Fibroblast of lung (primary cell): ENCODE results near the gene SDS. TPM values are rescaled to one million over a fixed set of nuclear protein-coding genes. Genes with fewer than 3 reads are reported as not detected.
A peak's percentile ranks its signal among the peaks of the same experiment; 100 is the strongest.

Source experiments
- DNase-seq, 2 donors: peaks; one replicate each; pipeline versions ENCODE4 v3.0.0 to v3.0.0-alpha.2; 2010; ENCODE audit warnings: low read depth in 2 of 2
- H2AFZ ChIP-seq: 2 replicates; pipeline ENCODE4 v1.5.1; 2012; ENCODE audit warnings: low read length, control low read depth, inconsistent platforms
- H3K27ac ChIP-seq: 2 replicates; pipeline ENCODE4 v1.5.1; 2011; ENCODE audit warnings: low read length, control low read depth; ENCODE audit not compliant: insufficient read depth
- H3K27me3 ChIP-seq: 2 replicates; pipeline ENCODE4 v1.5.1; 2011; ENCODE audit warnings: mild to moderate bottlenecking, low read length; ENCODE audit not compliant: control insufficient read depth, insufficient read depth
- H3K36me3 ChIP-seq: 2 replicates; pipeline ENCODE4 v1.5.1; 2011; ENCODE audit warnings: low read length; ENCODE audit not compliant: control insufficient read depth, insufficient read depth
- H3K4me1 ChIP-seq: 2 replicates; pipeline ENCODE4 v1.5.1; 2011; ENCODE audit warnings: low read length; ENCODE audit not compliant: control insufficient read depth, insufficient read depth; ENCODE audit errors: extremely low read depth
- H3K4me2 ChIP-seq: 2 replicates; pipeline ENCODE4 v1.5.1; 2011; ENCODE audit warnings: low read length, control low read depth; ENCODE audit not compliant: insufficient read depth; ENCODE audit errors: extremely low read depth
- H3K4me3 ChIP-seq, 4 experiments: fragments of 200-600 bp in 1 of 4; sonication (generic) in 1 of 4; replicated peaks in 1 of 4; 2 replicates each; pipeline ENCODE4 v1.5.1; 2011 to 2016; ENCODE audit warnings: low read length in 4 of 4, low read depth in 3 of 4, mild to moderate bottlenecking in 3 of 4, control low read depth in 2 of 4, inconsistent platforms in 1 of 4, mixed read lengths in 1 of 4; ENCODE audit not compliant: insufficient read depth in 1 of 4; ENCODE audit errors: control extremely low read depth in 1 of 4
- H3K79me2 ChIP-seq: 2 replicates; pipeline ENCODE4 v1.5.1; 2012; ENCODE audit warnings: mild to moderate bottlenecking, low read length, inconsistent platforms; ENCODE audit not compliant: control insufficient read depth, insufficient read depth
- H3K9ac ChIP-seq: 2 replicates; pipeline ENCODE4 v1.5.1; 2011; ENCODE audit warnings: mild to moderate bottlenecking, low read length, control low read depth; ENCODE audit not compliant: insufficient read depth
- H3K9me3 ChIP-seq: 2 replicates; pipeline ENCODE4 v1.5.1; 2012; ENCODE audit warnings: low read depth, low read length; ENCODE audit not compliant: control insufficient read depth, insufficient read depth
- H4K20me1 ChIP-seq: 2 replicates; pipeline ENCODE4 v1.5.1; 2011; ENCODE audit warnings: low read length; ENCODE audit not compliant: control insufficient read depth, insufficient read depth; ENCODE audit errors: extremely low read depth
- EZH2 ChIP-seq: IDR thresholded peaks from 2 replicates; pipeline ENCODE4 v1.5.1; 2012; ENCODE audit warnings: low read length, control low read depth, mild to moderate bottlenecking; ENCODE audit errors: missing control alignments
- polyA plus RNA-seq, 2 donors: library from polyadenylated mRNA; depleted of rRNA in 1 of 2; stranded (reverse) in 1 of 2; unstranded in 1 of 2; fragments of >200 nt; gene quantifications; 2 replicates each; pipeline ENCODE4 v1.2.1, GENCODE V29; 2011 to 2012; ENCODE audit warnings: missing spikeins in 1 of 2
- total RNA-seq: library from RNA; depleted of rRNA; stranded (reverse); fragments of >200 nt; gene quantifications from 2 replicates; pipeline ENCODE4 v1.2.1, GENCODE V29; 2014
- TF ChIP-seq, protein P1 (sequence below), 2 donors: IDR thresholded peaks in 1 of 2; conservative IDR thresholded peaks in 1 of 2; 1 replicate in 1 of 2; 2 replicates in 1 of 2; pipeline ENCODE4 v1.5.1; 2011 to 2012; ENCODE audit warnings: low read length in 2 of 2, control low read depth in 1 of 2, inconsistent platforms in 1 of 2, low read depth in 1 of 2, mild to moderate bottlenecking in 1 of 2

The SDS gene
- total and polyA plus RNA-seq, 2 donors (not counting 1 experiment from before 2014, with no cell fraction given), result not detected

DNA sequence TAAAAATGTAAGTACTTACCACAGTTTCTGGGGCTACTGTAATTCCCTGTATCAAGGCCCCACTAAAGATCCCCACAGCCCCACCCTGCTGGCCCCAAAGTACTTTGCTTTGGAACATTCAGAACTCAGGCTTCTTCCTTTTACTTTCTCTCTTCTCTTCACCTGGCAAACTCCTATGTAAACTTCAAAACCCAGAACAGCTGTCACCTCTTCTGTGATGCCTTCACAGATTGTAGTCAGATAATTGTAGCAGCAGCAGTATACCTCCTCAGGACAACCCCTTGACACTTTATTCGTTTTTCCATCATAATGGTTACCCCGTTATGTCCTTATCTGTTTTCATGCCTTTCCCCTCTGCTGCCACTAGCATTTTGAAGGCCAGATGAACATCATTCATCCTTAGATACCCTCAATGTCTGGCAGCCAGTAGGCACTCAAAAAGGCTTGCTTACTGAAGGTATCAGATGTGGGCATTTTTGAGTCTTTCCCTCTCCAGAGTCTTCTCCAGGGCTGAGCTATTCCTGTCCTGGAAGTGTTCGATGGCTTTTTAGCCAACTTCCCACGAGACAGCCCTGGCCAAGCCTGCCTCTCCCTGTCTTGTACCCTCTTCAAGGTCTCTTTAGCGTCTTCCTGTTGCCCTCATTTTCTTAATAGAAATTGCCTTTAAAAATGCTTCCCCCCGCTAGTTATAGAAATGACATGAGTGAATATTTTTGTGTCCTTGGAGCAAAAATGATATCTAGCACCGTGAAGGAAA, 37.9 kb downstream of the SDS start:
- Histone ChIP-seq H3K9me3 (no peaks in the 10 kb centered on the region), H2AFZ (no peak overlapping the region), H3K27me3 (no peaks in the 10 kb centered on the region), H3K4me3 (no peak overlapping the region), H3K9ac (no peak overlapping the region), H3K4me1 (no peaks in the 10 kb centered on the region), H4K20me1 (no peaks in the 10 kb centered on the region), H3K27ac (no peak overlapping the region), H3K4me2 (no peak overlapping the region), H3K79me2 (no peaks in the 10 kb centered on the region), H3K36me3 (peaks cover 2% of the 10 kb centered on the region)
- TF ChIP-seq, protein P1, sequence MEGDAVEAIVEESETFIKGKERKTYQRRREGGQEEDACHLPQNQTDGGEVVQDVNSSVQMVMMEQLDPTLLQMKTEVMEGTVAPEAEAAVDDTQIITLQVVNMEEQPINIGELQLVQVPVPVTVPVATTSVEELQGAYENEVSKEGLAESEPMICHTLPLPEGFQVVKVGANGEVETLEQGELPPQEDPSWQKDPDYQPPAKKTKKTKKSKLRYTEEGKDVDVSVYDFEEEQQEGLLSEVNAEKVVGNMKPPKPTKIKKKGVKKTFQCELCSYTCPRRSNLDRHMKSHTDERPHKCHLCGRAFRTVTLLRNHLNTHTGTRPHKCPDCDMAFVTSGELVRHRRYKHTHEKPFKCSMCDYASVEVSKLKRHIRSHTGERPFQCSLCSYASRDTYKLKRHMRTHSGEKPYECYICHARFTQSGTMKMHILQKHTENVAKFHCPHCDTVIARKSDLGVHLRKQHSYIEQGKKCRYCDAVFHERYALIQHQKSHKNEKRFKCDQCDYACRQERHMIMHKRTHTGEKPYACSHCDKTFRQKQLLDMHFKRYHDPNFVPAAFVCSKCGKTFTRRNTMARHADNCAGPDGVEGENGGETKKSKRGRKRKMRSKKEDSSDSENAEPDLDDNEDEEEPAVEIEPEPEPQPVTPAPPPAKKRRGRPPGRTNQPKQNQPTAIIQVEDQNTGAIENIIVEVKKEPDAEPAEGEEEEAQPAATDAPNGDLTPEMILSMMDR (conservative IDR thresholded peaks at IDR 0.05 in 1 of 2, IDR thresholded peaks at IDR 0.05 in 1 of 2; ENCODE audit: low read depth in 1 of 2, low read length in 2 of 2), result no peak
- TF ChIP-seq EZH2, result no peak
- DNase-seq, result no peak

DNA sequence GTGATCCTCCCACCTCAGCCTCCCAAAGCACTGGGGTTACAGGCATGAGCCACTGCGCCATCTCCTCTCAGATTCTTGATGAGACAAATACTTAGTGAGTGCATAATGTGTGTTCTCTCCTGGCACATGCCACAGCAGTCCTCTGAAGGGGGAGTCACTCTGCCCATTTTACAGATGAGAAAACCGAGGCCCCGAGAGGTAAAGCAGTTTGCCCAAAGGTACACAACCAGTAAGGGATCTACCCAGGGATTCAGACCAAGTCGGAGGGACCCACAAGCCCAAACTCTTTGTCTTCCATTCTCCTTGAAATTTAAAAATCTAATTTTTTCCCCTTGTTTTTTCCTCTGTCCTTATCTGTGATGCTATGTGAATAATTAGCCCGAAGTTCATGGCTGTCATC, 39.0 kb downstream of the SDS start:
- no peak overlapping the region for H3K27ac ChIP-seq
- H3K79me2 ChIP-seq, result peaks cover 3% of the 10 kb centered on the region
- H3K4me2 ChIP-seq, result no peak overlapping the region
- H3K9ac ChIP-seq, result no peak overlapping the region
- H3K4me3 ChIP-seq, result no peak overlapping the region
- no peak overlapping the region for H2AFZ ChIP-seq
- no peaks in the 10 kb centered on the region for H3K27me3 ChIP-seq
- peaks cover 4% of the 10 kb centered on the region for H3K36me3 ChIP-seq
- H3K9me3 ChIP-seq, result no peaks in the 10 kb centered on the region
- DNase-seq, result no peak
- no peaks in the 10 kb centered on the region for H4K20me1 ChIP-seq
- H3K4me1 ChIP-seq, result peaks cover 3% of the 10 kb centered on the region
- TF ChIP-seq EZH2, result no peak
- TF ChIP-seq, protein P1 (conservative IDR thresholded peaks at IDR 0.05 in 1 of 2, IDR thresholded peaks at IDR 0.05 in 1 of 2; ENCODE audit: low read depth in 1 of 2, low read length in 2 of 2), result no peak

DNA sequence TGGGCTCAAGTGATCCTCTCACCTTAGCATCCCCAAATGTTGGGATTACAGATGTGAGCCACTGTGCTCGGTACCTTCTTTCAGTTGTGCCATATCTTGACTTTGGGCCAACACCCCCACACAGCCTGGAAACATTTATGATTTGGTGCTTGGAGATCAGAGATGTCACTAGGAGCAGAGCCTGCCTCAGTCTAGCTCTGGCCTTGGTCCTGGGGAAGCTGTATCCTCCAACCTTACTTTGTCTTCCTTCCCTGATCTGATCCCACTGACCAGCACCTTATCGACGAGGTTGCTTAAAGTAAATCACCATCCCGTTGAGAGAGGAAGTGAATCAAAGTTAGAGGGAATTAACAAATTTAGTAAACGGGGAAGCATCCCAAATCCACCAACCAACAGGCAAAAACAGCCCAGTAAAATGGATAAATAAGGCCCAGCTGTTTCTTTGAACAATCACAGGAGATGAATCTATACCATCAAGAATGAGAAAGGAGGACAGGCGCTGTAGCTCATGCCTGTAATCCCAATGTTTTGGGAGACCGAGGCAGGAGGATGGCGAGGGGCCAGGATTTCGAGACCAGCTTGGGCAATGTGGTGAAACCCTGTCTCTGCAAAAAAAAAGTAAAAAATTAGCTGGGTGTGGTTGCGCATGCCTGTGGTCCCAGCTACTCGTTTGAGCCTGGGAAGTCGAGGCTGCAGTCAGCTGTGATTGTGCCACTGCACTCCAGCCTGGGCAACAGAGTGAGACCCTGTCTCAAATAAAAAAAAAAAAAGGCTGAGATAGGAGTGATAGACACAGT, 41.9 kb downstream of the SDS start:
- no peaks in the 10 kb centered on the region for H3K27me3 ChIP-seq
- H3K27ac ChIP-seq, result no peak overlapping the region
- H3K4me1 ChIP-seq, result peaks cover 4% of the 10 kb centered on the region
- no peak overlapping the region for H3K4me3 ChIP-seq
- H4K20me1 ChIP-seq, result no peaks in the 10 kb centered on the region
- DNase-seq, result peak in 1 of 2 donors; percentile 9
- H3K79me2 ChIP-seq, result peaks cover 10% of the 10 kb centered on the region
- H3K9ac ChIP-seq, result no peak overlapping the region
- no peak overlapping the region for H2AFZ ChIP-seq
- H3K9me3 ChIP-seq, result no peaks in the 10 kb centered on the region
- H3K36me3 ChIP-seq, result peaks cover 2% of the 10 kb centered on the region
- no peak overlapping the region for H3K4me2 ChIP-seq
- no peak for TF ChIP-seq EZH2
- TF ChIP-seq, protein P1 (conservative IDR thresholded peaks at IDR 0.05 in 1 of 2, IDR thresholded peaks at IDR 0.05 in 1 of 2; ENCODE audit: low read depth in 1 of 2, low read length in 2 of 2), result no peak
